GM18508 (cell line): ENCODE data around the gene ATP13A3.

ENCODE experiments used
- ATAC-seq: cut with Tn5 transposase; IDR thresholded peaks from one replicate; pipeline ENCODE4 v1.9.1; 2021; ENCODE audit warnings: moderate number of reproducible peaks; ENCODE audit not compliant: insufficient read depth, unreplicated experiment

The ATP13A3 gene

DNA sequence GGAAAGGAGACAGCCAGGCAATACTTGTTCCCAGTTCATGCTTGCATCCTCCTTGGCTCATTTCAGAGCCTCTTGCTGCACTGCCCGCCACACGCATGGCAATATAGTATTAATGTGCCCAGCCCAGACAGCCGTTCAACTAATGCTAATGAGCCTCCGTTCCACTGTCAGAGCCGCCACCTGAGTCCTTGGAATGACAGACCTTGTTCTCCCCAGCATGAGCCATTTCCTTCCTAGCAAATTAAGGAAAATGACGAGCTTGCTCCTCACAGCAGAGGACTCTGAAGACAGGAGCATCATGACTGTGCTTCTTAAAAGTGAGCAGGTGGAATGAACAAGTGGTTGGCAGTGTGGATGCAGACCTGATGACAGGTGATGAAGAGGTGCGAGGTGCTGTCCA, 106.5 kb downstream of the ATP13A3 start:
- ATAC-seq = no peak

DNA sequence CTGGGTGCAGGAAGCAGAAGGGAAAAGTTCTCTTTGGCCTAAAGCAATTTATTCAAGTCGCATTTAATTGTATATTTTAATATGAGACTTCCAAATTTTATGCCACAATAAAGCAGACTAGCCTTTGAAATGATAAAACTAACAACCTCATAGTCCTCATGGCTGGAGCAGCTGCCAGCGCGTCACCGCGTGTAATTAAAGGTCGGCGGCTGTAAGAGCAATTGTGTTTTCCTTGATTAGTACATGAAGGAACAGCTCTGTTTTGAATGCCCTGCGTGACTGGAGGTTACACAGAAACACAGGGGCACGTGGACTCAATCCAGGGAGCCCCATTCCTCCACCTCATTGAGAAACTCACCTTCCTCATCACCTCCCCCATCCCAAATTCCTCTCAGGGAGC, 107.2 kb downstream of the ATP13A3 start:
- no peak for ATAC-seq

DNA sequence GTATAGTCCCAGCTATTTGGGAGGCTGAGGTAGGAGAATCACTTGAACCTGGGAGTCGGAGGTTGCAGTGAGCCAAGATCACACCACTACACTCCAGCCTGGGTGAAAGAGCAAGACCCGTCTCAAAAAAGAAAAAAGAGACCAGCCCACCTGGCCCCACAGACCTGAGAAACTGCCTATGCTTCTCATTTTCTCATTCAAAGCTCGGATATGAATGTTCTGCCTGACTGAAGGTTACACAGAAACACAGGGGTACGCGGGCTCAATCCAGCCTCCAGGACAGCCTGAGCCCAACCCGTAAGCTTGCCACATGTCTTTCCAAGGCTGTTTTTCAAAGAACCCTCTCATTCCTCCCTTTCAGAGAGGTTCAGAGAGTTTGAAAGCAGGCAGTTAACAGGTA, 107.6 kb downstream of the ATP13A3 start:
- no peak for ATAC-seq

GRCh38 chr3:194377708-194378107, 109.1 kb downstream of the ATP13A3 start:
- ATAC-seq = no peak

DNA sequence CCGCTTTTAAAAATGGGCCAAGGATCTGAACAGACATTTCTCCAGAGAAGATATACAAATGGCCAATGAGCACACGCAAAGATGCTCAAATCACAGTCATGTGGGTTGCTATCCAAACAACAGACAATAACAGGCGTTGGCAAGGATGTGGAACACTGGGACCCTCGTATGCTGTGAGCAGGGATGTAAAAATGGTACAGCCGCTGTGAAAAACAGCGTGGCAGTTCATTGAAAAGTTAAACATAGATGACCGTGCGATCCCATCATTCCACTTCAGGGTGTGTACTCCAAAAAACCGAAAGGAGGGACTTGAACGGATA, 110.6 kb downstream of the ATP13A3 start:
- no peak for ATAC-seq

GRCh38 chr3:194375473-194376240, 111.1 kb downstream of the ATP13A3 start:
- ATAC-seq = no peak

GRCh38 chr3:194374935-194375334, 111.9 kb downstream of the ATP13A3 start:
- ATAC-seq = no peak

DNA sequence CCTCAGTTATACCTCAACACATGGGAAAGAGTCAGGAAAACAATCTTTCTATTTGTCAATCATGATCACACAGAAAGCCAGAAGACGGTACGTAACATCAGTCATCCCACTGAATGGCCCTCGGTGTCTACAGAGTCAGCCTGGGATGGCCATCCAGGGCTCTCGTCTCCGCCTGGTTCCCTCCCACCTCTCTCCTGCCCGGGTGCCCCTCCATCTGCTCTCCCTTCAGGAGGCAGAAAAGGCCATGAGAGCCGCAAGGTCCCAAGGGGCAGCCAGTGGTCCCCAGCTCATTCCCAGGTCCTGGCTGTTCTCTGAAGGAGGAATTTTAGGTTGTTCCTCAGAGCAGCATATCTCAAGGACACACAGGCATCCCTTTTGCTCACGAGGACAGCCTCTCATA, 112.9 kb downstream of the ATP13A3 start:
- ATAC-seq = no peak

DNA sequence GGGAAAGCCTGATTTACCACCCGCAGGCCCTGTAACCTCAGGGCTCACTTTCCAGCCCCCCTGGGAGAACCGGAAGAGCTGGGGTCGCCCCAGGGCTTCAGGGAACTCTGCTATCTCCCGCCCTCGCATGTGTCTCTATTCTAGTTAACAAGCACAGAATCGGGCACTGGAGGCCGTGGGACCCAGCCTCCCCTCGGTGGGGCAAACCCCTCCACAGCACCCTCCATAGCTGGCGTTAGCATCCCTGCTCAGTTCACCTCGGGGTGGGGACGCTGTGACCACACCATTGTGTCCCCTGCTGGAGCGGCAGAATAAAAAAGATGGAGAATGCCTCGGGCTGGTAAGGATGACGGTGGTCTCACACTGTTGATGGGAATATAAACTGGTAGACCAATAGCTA, 113.8 kb downstream of the ATP13A3 start:
- no peak for ATAC-seq

DNA sequence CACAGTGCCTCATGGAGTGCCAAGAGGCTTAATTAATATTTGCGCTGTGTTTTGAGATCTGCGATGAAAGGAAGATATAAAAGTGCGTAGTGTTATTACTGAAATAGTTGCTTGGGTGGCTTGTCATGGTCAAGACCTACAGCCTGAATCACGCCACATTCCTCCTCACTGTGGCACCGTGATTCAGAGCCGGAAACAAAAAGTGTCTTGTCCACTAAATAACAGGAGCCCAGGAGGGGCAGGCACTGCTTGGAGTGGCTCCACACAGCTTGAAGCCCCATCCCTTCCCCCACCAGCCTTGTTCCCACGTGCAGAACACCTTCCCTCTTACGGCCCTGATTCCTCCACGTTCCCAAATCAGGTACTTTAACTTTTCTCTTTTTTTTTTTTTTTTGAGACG, 116.0 kb downstream of the ATP13A3 start:
- ATAC-seq = no peak

DNA sequence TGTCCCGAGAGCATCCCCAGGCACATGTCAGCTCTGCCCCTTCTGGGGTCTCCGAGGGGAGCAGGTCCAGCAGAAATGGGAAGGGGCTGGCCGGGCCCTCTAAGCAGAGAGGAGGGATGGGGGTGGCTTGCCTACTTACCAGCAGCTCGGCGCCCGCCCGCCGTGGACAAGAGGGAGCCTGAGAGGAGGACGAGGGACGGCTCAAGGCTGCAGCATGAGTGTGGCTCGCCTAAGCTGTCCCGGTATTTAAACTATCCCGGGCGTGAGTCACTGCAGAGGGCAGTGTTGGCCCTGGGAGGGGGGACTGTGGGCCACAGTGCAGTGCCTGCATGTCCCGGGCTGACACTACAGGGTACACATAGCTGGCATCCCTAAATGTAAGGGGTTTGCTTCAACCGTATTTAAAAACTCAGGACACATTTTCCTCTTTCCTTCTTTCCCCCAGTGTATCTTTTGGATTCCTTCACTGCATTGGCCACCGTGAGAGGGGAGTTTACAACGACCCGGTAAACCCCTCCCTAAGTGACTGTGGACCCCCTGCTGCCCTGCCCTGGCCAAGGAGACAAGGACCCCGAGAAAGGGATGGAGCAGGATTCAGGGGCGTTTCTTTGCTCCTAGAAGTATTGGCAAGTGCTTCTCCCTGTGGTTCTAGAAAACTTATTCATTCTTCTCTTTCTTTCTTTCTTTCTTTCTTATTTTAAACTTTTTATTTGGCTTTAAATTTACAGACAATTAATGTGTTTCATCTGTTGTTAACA, 117.1 kb downstream of the ATP13A3 start, which contains the start of gene LRRC15:
TSS of gene LRRC15 (minus strand) at position 222 of the 758 bp plus-strand sequence. CDS start 8,700 bp downstream, outside the sequence.
- ATAC-seq = no peak

DNA sequence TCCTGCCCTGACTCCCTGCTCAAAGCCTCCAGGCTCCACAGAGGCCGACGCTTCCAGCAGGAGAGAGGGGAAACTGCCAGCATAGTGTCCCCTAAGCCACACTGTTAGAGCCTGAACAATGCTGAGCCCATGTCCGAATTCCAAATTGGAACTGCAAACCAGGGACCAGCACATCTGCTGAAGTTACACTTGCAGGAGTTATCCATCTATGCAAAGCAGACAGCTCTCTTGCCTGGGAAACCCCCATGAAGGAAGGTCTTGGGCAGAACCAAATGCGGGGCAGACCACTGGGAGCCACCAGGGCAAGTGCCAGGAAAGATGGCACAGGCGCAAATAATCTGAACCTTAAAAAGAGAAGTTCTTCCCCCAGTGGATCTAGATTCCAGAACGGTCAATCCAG, 117.9 kb downstream of the ATP13A3 start:
- ATAC-seq = no peak

DNA sequence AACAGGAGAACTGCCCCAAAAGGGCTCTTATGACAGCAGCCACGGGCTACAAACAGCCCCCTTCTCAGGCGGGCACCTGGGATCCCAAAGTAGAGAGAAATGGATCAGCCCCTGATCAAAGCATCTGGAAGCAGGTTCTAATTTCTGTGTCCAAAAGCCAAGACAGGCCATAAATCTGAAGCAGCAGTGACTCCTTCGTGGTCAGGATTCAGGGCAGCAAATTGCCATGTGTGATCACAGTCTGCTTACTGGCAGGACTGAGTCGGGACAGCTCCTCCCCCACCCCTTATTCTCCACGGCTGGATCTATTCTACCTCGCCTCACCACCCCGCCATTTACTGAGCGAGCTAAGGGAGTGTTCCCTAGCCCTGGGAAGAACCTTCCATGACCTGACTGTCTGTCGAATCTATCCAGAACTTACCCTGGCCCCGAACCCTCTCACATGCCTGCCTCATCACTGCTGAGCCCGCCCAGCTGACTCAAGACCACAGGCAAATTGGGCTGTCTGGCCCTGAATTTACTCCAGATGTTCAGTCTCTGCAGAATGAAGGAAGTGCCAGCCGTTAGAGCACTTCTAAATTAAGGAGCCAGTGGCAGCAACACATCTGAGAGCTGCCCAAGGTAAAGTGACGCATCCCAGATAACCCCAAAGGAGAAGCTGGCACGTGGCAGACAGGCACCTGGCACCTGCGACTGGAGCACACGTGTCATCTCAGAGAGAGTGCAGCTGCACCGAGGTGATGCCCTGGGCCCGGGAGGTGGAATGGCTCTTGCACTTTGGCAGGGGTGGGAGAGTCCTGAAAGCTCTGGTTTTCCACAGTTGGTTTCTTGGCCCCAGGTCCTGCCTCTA, 118.6 kb downstream of the ATP13A3 start:
- ATAC-seq = no peak

- ATAC-seq = no peak
Measured at GRCh38 chr3:194365978-194366490, 120.8 kb downstream of the ATP13A3 start.

- ATAC-seq = no peak
Measured at GRCh38 chr3:194365526-194365925, 121.3 kb downstream of the ATP13A3 start.

- no peak for ATAC-seq
Measured at GRCh38 chr3:194364652-194365434, 122.0 kb downstream of the ATP13A3 start.

DNA sequence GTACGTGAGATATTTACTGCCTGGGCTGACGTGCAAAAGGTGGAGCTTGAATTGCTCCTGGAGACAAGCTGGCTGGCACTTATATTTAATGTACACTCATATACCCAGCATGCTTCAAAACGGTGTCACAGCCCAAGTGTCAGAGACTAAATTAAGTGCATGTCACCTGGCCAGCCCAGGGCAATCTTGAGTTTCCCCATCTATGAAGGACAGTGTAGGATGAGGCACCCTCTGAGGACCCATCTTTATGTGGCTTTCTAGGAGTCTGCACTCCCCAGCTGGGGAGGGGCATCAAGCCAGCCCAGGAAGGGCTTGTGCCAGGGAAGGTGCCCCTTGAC, 122.5 kb downstream of the ATP13A3 start:
- ATAC-seq = no peak

DNA sequence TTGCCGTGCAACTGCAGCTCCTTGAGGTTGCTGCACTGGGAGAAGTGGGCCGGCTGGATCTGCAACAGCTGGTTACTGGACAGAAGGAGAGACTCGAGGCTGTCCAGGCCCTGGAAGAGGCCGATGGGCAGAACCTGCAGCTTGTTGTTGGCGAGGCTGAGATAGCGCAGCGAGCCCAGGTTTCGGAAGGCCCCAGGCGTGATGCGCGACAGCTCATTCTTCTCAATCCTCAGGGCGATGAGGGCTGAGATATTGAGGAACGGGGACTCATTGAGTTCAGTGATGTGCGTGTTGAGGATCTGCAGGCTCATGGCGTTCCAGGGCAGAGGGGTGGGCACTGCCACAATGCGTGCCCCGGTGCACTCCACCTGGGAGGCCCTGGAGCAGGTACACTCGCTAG, 126.2 kb downstream of the ATP13A3 start:
- ATAC-seq = no peak

DNA sequence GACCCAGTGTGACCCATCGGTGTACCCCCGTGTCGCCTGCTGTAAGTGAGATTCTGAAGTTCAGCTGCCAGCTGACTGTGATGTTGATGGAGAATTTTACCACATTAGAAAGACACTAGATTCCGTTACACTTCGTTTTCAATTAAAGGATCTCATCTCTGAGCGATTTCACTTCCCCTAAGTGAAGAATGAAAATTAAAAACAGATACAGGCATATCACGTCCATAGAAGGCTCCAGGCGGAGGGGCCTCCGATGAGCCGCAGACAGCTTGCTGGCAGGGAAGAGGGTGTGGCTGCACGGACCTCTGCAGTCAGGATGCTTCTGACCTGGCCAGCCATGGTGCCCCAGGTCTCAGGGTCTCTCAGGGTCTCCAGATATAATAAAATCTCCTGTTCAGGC, 129.1 kb downstream of the ATP13A3 start:
- no peak for ATAC-seq

- no peak for ATAC-seq
Measured at GRCh38 chr3:194355379-194355778, 131.4 kb downstream of the ATP13A3 start.
